Nephron (organoid): Measurements from ENCODE around the gene SDR42E2.
A peak's percentile ranks its signal among the peaks of the same experiment; 100 is the strongest.

Experiments
- H3K27ac Mint-ChIP-seq, 3 experiments: 2 replicates each; pipeline ENCODE4 v1.8.0; 2020; ENCODE audit warnings: mixed read lengths in 3 of 3, mild to moderate bottlenecking in 2 of 3, moderate library complexity in 1 of 3
- H3K27me3 Mint-ChIP-seq: 2 replicates; pipeline ENCODE4 v1.8.0; 2021; ENCODE audit warnings: low read depth, mild to moderate bottlenecking, moderate library complexity, mixed read lengths
- H3K36me3 Mint-ChIP-seq: 2 replicates; pipeline ENCODE4 v1.8.0; 2020; ENCODE audit warnings: low read depth, mixed read lengths
- H3K4me1 Mint-ChIP-seq: 2 replicates; pipeline ENCODE4 v1.8.0; 2020; ENCODE audit warnings: mixed read lengths
- H3K4me3 Mint-ChIP-seq, 3 experiments: 2 replicates each; pipeline ENCODE4 v1.8.0; 2020; ENCODE audit warnings: mild to moderate bottlenecking in 3 of 3, mixed read lengths in 3 of 3, moderate library complexity in 2 of 3
- H3K9me3 Mint-ChIP-seq: 2 replicates; pipeline ENCODE4 v1.8.0; 2020; ENCODE audit warnings: mixed read lengths
- TF ChIP-seq, protein P1 (sequence below), 3 experiments: fragments of 200-600 bp; sonication (generic); IDR thresholded peaks; one replicate each; pipeline ENCODE4 v1.5.0; 2021; ENCODE audit warnings: antibody characterized with exemption in 3 of 3; ENCODE audit not compliant: unreplicated experiment in 3 of 3

Gene SDR42E2

DNA sequence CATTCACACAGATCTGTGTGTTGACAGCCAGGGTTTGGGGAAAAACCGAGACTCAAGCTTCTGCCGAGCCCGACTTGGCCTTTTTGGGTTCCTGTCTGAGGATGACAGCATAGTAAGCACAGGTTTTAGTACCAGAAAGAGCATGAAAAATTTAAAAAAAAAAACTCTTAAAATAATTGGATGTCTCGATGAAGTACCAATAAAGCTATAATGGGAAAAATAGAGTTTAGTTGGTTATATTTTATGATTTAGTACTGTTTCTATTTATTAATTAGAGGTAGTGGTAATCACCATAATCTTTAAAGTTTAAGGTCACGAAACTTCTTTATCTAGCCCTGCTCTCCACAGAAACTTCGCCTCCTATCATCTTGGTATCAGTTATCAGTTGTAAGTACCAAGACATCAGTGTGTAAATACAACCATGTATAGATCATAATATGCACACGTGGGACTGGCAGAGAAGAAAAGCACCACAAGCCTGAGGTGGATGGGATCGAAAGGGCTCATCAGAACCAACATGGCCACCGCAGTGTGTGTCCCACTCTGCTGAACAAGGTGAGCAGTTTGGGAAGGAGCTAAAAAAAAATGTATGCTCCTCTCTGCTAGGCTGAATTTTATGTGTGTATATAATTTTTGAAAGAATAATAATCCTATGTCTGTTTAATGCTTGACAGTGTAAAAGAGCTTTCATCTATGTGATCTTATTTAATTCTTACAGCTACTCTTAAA, 29.4 kb downstream of the SDR42E2 start:
- Mint-ChIP-seq H3K27ac (peak overlapping the region; percentile 72 to 99 (median 98)), H3K9me3 (no peaks in the 10 kb centered on the region), H3K4me1 (peaks cover 32% of the 10 kb centered on the region), H3K36me3 (no peaks in the 10 kb centered on the region), H3K27me3 (peaks cover 8% of the 10 kb centered on the region), H3K4me3 (peak overlapping the region; percentile 86 to 93 (median 89))
- TF ChIP-seq, protein P1, sequence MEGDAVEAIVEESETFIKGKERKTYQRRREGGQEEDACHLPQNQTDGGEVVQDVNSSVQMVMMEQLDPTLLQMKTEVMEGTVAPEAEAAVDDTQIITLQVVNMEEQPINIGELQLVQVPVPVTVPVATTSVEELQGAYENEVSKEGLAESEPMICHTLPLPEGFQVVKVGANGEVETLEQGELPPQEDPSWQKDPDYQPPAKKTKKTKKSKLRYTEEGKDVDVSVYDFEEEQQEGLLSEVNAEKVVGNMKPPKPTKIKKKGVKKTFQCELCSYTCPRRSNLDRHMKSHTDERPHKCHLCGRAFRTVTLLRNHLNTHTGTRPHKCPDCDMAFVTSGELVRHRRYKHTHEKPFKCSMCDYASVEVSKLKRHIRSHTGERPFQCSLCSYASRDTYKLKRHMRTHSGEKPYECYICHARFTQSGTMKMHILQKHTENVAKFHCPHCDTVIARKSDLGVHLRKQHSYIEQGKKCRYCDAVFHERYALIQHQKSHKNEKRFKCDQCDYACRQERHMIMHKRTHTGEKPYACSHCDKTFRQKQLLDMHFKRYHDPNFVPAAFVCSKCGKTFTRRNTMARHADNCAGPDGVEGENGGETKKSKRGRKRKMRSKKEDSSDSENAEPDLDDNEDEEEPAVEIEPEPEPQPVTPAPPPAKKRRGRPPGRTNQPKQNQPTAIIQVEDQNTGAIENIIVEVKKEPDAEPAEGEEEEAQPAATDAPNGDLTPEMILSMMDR (IDR thresholded peaks at IDR 0.05; ENCODE audit: unreplicated experiment in 3 of 3): no peak

GRCh38 chr16:22192261-22193062, 30.2 kb downstream of the SDR42E2 start:
- peaks cover 8% of the 10 kb centered on the region for H3K27me3 Mint-ChIP-seq
- TF ChIP-seq, protein P1 (IDR thresholded peaks at IDR 0.05; ENCODE audit: unreplicated experiment in 3 of 3): no peak
- peaks cover 32% of the 10 kb centered on the region for H3K4me1 Mint-ChIP-seq
- H3K9me3 Mint-ChIP-seq: no peaks in the 10 kb centered on the region
- H3K27ac Mint-ChIP-seq: peak overlapping the region; percentile 72 to 99 (median 98)
- no peaks in the 10 kb centered on the region for H3K36me3 Mint-ChIP-seq
- H3K4me3 Mint-ChIP-seq: peak overlapping the region; percentile 86 to 93 (median 89)

GRCh38 chr16:22193063-22193411, 30.7 kb downstream of the SDR42E2 start:
- H3K4me3 Mint-ChIP-seq: no peak overlapping the region
- H3K36me3 Mint-ChIP-seq: no peaks in the 10 kb centered on the region
- H3K27me3 Mint-ChIP-seq: peaks cover 8% of the 10 kb centered on the region
- no peaks in the 10 kb centered on the region for H3K9me3 Mint-ChIP-seq
- peak overlapping the region in 1 of 3 experiments; percentile 32 for H3K27ac Mint-ChIP-seq
- peaks cover 32% of the 10 kb centered on the region for H3K4me1 Mint-ChIP-seq
- TF ChIP-seq, protein P1 (IDR thresholded peaks at IDR 0.05; ENCODE audit: unreplicated experiment in 3 of 3): no peak

- Mint-ChIP-seq H3K4me3 (peak overlapping the region; percentile 84 to 96 (median 86)), H3K9me3 (no peaks in the 10 kb centered on the region), H3K36me3 (no peaks in the 10 kb centered on the region), H3K27ac (peak overlapping the region; percentile 13 to 78 (median 35)), H3K27me3 (peaks cover 8% of the 10 kb centered on the region), H3K4me1 (peaks cover 18% of the 10 kb centered on the region)
- TF ChIP-seq, protein P1 (IDR thresholded peaks at IDR 0.05; ENCODE audit: unreplicated experiment in 3 of 3): no peak
These were observed 32.6 kb downstream of the SDR42E2 start for GRCh38 chr16:22194707-22195444.

GRCh38 chr16:22195445-22195694, 33.1 kb downstream of the SDR42E2 start:
- Mint-ChIP-seq H3K27ac (peak overlapping the region; percentile 76 to 80 (median 78)), H3K4me3 (peak overlapping the region; percentile 84 to 96 (median 86)), H3K9me3 (no peaks in the 10 kb centered on the region), H3K36me3 (no peaks in the 10 kb centered on the region), H3K27me3 (peaks cover 8% of the 10 kb centered on the region), H3K4me1 (peaks cover 18% of the 10 kb centered on the region)
- TF ChIP-seq, protein P1 (IDR thresholded peaks at IDR 0.05; ENCODE audit: unreplicated experiment in 3 of 3): no peak
